H1 (cell line): Measurements from ENCODE around the gene RPIA. TPM values are rescaled to one million over a fixed set of nuclear protein-coding genes. Genes with fewer than 3 reads are reported as not detected.

Experiments used
- CHD7 ChIP-seq: fragments of 300-600 bp; sonication (generic); IDR thresholded peaks from 2 replicates; pipeline ENCODE4 v1.7.1; 2012; ENCODE audit warnings: low read length, moderate library complexity, mild to moderate bottlenecking, inconsistent platforms; ENCODE audit not compliant: insufficient replicate concordance
- polyA plus RNA-seq, 7 experiments: library from polyadenylated mRNA; depleted of rRNA in 3 of 7; stranded (reverse) in 5 of 7; unstranded in 2 of 7; fragments of >200 nt in 5 of 7; fragments of 200-250 nt in 2 of 7; gene quantifications; 1 replicate in 5 of 7; 2 replicates in 1 of 7; 4 replicates in 1 of 7; pipeline versions ENCODE4 v1.2.1 to v1.2.3, GENCODE V29; 2011 to 2013; ENCODE audit warnings: missing spikeins in 2 of 7, mixed read lengths in 2 of 7
- total RNA-seq: library from RNA; stranded (reverse); fragmentation: NEBNext Ultra II Directional; extraction: Animal tissue kit (Norgen Biotek cat#: 25700); gene quantifications from 2 replicates; pipeline ENCODE4 v1.2.1, GENCODE V29; 2021

RPIA gene
- total and polyA plus RNA-seq, 2 of the 8 experiments (the other 6 are each of a cell fraction or from before 2014, with no cell fraction given), result 13.1 to 24.0 TPM

DNA sequence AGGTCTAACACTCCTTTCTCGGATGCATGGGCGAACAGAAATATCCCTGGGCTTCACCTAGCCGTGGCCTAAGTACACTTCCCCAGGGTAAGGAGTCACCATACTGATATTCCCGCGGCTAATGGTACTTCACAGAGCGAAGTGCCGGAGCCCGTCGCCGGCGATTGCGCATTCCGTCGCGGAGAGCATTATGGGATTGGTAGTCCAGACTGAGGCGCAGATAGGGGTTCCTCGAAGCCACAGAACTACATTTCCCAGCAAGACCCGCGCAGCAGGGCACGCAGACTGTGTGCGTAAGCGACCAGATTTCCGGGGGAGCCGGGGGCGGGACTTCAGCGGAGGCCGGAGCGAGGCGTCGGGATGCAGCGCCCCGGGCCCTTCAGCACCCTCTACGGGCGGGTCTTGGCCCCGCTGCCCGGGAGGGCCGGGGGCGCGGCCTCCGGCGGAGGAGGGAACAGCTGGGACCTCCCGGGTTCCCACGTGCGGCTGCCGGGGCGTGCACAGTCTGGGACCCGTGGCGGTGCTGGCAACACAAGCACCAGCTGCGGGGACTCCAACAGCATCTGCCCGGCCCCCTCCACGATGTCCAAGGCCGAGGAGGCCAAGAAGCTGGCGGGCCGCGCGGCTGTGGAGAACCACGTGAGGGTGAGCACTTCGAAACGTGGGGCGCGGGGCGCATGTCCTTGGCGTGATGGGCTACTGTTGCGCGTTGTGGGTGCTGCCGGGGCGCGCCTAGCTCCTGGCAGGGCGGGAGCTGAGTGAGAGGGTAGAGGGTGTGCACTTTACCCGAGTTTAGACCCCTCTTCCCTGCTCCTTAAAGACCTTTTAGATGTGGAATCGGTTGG is at the start of gene RPIA (continued):
- TF ChIP-seq CHD7, result no peak
